ENCODE measurements around the gene NFE2L1.

GRCh38 chr17:48025904-48026501 is 22.2 kb upstream of the NFE2L1 start:
- TF ChIP-seq ZC3H11A (IDR thresholded peaks at IDR 0.05) (no peak), CTCF (IDR thresholded peaks at IDR 0.05) (no peak), CBX2 (IDR thresholded peaks at IDR 0.05; ENCODE audit: borderline replicate concordance, low read depth) (no peak), RAD21 (conservative IDR thresholded peaks at IDR 0.05 in 1 of 2, IDR thresholded peaks at IDR 0.05 in 1 of 2) (no peak), POLR2A (IDR thresholded peaks at IDR 0.05; ENCODE audit: low read length) (no peak), REST (IDR thresholded peaks at IDR 0.05) (no peak), JUN (IDR thresholded peaks at IDR 0.05) (no peak), USF2 (IDR thresholded peaks at IDR 0.05) (no peak), CHD2 (IDR thresholded peaks at IDR 0.05; ENCODE audit: low read length, partially characterized antibody) (no peak)

All from A549 (cell line).